HepG2 (cell line): ENCODE measurements around the gene RTN3. TPM values are rescaled to one million over a fixed set of nuclear protein-coding genes. Genes with fewer than 3 reads are reported as not detected.

ENCODE experiments used
- DNMT3B ChIP-seq: conservative IDR thresholded peaks from 2 replicates; pipeline ENCODE4 v1.6.1; 2016; ENCODE audit warnings: missing biosample characterization, control low read depth
- FLYWCH1 ChIP-seq: sonication (generic); formaldehyde crosslinking; IDR thresholded peaks from 2 replicates; pipeline ENCODE4 v1.8.1; 2023; ENCODE audit warnings: mild to moderate bottlenecking, missing genetic modification reagents
- FOSL2 ChIP-seq: sonication (generic); formaldehyde crosslinking; IDR thresholded peaks from 2 replicates; pipeline ENCODE4 v1.4.0; 2020; ENCODE audit warnings: missing genetic modification reagents
- NR2F1 ChIP-seq, 2 experiments: fragments of 450-650 bp in 1 of 2; formaldehyde crosslinking in 1 of 2; IDR thresholded peaks; 2 replicates each; pipeline versions ENCODE4 v1.5.0 to v1.6.1; 2016 to 2020; ENCODE audit warnings: mild to moderate bottlenecking in 1 of 2, missing compliant biosample characterization in 1 of 2, missing genetic modification reagents in 1 of 2, moderate library complexity in 1 of 2
- PCBP2 ChIP-seq: fragments of 200-400 bp; formaldehyde crosslinking; optimal IDR thresholded peaks from 2 replicates; pipeline ENCODE3; 2018; ENCODE audit warnings: low read length, low read depth; ENCODE audit not compliant: poor library complexity, severe bottlenecking
- POLR2AphosphoS5 ChIP-seq: IDR thresholded peaks from 2 replicates; pipeline ENCODE4 v1.6.1; 2012; ENCODE audit warnings: low read depth, low read length
- RFX3 ChIP-seq: IDR thresholded peaks from 2 replicates; pipeline ENCODE4 v1.6.1; 2016; ENCODE audit warnings: missing biosample characterization, missing genetic modification reagents
- THYN1 ChIP-seq: sonication (generic); formaldehyde crosslinking; IDR thresholded peaks from 2 replicates; pipeline ENCODE4 v1.8.1; 2023; ENCODE audit warnings: low read depth, mild to moderate bottlenecking, moderate library complexity, missing genetic modification reagents, borderline replicate concordance
- ZNF354B ChIP-seq: sonication (generic); formaldehyde crosslinking; IDR thresholded peaks from 2 replicates; pipeline ENCODE4 v1.8.0; 2022; ENCODE audit warnings: mild to moderate bottlenecking, missing genetic modification reagents
- ZNF556 ChIP-seq: sonication (generic); formaldehyde crosslinking; IDR thresholded peaks from 2 replicates; pipeline ENCODE4 v1.4.0; 2020; ENCODE audit warnings: mild to moderate bottlenecking, missing genetic modification reagents, borderline replicate concordance
- ZNF607 ChIP-seq: sonication (generic); formaldehyde crosslinking; IDR thresholded peaks from 2 replicates; pipeline ENCODE4 v1.5.1; 2020; ENCODE audit warnings: missing genetic modification reagents, mild to moderate bottlenecking, borderline replicate concordance
- ZNF724P ChIP-seq: sonication (generic); formaldehyde crosslinking; IDR thresholded peaks from 2 replicates; pipeline ENCODE4 v1.8.0; 2022; ENCODE audit warnings: missing genetic modification reagents, borderline replicate concordance
- polyA plus RNA-seq, 8 experiments: library from polyadenylated mRNA; depleted of rRNA in 3 of 8; stranded (reverse) in 7 of 8; unstranded in 1 of 8; fragments of >200 nt; fragmentation: Illumina TruSeq in 4 of 8; extraction: Trizol in 4 of 8; gene quantifications; 2 replicates each; pipeline versions ENCODE4 v1.2.1 to v1.2.3, GENCODE V29; 2011 to 2016; ENCODE audit warnings: low read depth in 4 of 8, missing spikeins in 1 of 8, mixed read lengths in 1 of 8; ENCODE audit not compliant: insufficient read depth in 1 of 8
- total RNA-seq, 5 experiments: library from RNA; depleted of rRNA; stranded (reverse); fragments of >200 nt; fragmentation: Illumina TruSeq; extraction: Trizol; gene quantifications; 2 replicates each; pipeline ENCODE4 v1.2.3, GENCODE V29; 2016; ENCODE audit warnings: low read depth in 1 of 5
- TF ChIP-seq, protein P1 (sequence below): sonication (generic); formaldehyde crosslinking; IDR thresholded peaks from 2 replicates; pipeline ENCODE4 v1.4.0; 2020; ENCODE audit warnings: missing genetic modification reagents
- TF ChIP-seq, protein P2 (sequence below): sonication (generic); formaldehyde crosslinking; IDR thresholded peaks from 2 replicates; pipeline ENCODE4 v1.4.0; 2020; ENCODE audit warnings: missing genetic modification reagents, mild to moderate bottlenecking, borderline replicate concordance
- TF ChIP-seq, protein P3 (sequence below): sonication (generic); formaldehyde crosslinking; IDR thresholded peaks from 2 replicates; pipeline ENCODE4 v1.8.1; 2023; ENCODE audit warnings: mild to moderate bottlenecking, moderate library complexity, missing genetic modification reagents
- TF ChIP-seq, protein P4 (sequence below): sonication (generic); formaldehyde crosslinking; IDR thresholded peaks from 2 replicates; pipeline ENCODE4 v1.4.0; 2020; ENCODE audit warnings: missing genetic modification reagents

Gene RTN3
- total and polyA plus RNA-seq, 2 of the 13 experiments (the other 11 are each of a cell fraction or from before 2014, with no cell fraction given): 32.2 to 41.1 TPM

DNA sequence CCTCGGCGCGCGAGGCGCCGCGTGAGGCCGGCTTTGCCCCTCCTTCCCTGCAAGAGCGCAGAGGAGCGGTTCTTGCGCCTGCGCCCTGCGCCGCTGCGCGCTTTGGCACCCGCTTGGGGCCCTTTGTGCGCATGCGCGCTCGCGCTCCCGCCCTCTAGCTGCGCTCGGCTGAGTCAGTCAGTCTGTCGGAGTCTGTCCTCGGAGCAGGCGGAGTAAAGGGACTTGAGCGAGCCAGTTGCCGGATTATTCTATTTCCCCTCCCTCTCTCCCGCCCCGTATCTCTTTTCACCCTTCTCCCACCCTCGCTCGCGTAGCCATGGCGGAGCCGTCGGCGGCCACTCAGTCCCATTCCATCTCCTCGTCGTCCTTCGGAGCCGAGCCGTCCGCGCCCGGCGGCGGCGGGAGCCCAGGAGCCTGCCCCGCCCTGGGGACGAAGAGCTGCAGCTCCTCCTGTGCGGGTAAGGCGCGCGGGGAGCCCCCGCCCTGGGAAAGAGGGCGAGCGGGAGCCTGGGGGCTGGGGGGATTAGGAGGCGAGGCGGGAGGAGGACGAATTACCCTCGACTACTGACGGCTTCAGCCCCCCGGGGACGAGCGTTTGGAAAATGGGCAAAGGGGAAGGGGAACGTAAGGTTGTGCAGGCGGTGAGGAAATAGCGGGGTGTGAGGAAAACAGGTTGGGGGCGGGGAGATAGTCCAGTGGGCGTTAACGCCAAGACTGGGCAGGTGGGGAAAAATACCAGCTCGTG lies at the start of gene RTN3 (continued):
- TF ChIP-seq, protein P1, sequence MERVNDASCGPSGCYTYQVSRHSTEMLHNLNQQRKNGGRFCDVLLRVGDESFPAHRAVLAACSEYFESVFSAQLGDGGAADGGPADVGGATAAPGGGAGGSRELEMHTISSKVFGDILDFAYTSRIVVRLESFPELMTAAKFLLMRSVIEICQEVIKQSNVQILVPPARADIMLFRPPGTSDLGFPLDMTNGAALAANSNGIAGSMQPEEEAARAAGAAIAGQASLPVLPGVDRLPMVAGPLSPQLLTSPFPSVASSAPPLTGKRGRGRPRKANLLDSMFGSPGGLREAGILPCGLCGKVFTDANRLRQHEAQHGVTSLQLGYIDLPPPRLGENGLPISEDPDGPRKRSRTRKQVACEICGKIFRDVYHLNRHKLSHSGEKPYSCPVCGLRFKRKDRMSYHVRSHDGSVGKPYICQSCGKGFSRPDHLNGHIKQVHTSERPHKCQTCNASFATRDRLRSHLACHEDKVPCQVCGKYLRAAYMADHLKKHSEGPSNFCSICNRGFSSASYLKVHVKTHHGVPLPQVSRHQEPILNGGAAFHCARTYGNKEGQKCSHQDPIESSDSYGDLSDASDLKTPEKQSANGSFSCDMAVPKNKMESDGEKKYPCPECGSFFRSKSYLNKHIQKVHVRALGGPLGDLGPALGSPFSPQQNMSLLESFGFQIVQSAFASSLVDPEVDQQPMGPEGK: peak; percentile 85
- TF ChIP-seq FOSL2 (CRISPR knock-in tag): peak; percentile 77
- peak; percentile 96 for TF ChIP-seq POLR2AphosphoS5
- TF ChIP-seq FLYWCH1: no peak
- no peak for TF ChIP-seq PCBP2
- no peak for TF ChIP-seq ZNF354B (CRISPR knock-in tag)
- peak; percentile 60; the same call in 1 of the 2 replicates for TF ChIP-seq ZNF556 (CRISPR knock-in tag)
- no peak for TF ChIP-seq RFX3 (CRISPR knock-in tag)
- TF ChIP-seq, protein P2, sequence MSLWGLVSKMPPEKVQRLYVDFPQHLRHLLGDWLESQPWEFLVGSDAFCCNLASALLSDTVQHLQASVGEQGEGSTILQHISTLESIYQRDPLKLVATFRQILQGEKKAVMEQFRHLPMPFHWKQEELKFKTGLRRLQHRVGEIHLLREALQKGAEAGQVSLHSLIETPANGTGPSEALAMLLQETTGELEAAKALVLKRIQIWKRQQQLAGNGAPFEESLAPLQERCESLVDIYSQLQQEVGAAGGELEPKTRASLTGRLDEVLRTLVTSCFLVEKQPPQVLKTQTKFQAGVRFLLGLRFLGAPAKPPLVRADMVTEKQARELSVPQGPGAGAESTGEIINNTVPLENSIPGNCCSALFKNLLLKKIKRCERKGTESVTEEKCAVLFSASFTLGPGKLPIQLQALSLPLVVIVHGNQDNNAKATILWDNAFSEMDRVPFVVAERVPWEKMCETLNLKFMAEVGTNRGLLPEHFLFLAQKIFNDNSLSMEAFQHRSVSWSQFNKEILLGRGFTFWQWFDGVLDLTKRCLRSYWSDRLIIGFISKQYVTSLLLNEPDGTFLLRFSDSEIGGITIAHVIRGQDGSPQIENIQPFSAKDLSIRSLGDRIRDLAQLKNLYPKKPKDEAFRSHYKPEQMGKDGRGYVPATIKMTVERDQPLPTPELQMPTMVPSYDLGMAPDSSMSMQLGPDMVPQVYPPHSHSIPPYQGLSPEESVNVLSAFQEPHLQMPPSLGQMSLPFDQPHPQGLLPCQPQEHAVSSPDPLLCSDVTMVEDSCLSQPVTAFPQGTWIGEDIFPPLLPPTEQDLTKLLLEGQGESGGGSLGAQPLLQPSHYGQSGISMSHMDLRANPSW: 0 out of 2 replicates have a peak, but pooled peaks have one; percentile 8
- TF ChIP-seq DNMT3B (CRISPR knock-in tag): peak; percentile 91; the same call in 1 of the 2 replicates
- no peak for TF ChIP-seq NR2F1 (CRISPR knock-in tag; IDR thresholded peaks at IDR 0.05)
- TF ChIP-seq ZNF724P (CRISPR knock-in tag): peak; percentile 83; the same call in 1 of the 2 replicates
- TF ChIP-seq, protein P3, sequence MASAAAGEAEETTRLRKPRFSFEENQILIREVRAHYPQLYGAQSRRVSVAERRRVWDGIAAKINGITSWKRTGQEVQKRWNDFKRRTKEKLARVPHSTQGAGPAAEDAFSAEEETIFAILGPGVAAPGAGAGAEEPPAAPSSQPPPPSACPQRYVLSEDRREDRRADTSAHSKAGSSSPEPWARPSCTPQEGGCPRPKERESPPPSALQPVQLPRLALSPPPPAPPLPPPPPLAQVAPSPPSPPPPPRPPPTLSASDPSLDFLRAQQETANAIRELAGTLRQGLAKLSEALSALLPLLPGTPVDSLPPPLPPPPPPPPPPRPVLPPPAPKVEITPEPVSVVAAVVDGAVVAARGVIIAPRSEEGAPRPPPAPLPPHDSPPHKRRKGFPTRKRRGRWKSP (CRISPR knock-in tag): peak; percentile 100
- TF ChIP-seq, protein P4, sequence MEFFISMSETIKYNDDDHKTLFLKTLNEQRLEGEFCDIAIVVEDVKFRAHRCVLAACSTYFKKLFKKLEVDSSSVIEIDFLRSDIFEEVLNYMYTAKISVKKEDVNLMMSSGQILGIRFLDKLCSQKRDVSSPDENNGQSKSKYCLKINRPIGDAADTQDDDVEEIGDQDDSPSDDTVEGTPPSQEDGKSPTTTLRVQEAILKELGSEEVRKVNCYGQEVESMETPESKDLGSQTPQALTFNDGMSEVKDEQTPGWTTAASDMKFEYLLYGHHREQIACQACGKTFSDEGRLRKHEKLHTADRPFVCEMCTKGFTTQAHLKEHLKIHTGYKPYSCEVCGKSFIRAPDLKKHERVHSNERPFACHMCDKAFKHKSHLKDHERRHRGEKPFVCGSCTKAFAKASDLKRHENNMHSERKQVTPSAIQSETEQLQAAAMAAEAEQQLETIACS (CRISPR knock-in tag): no peak
- no peak for TF ChIP-seq THYN1 (CRISPR knock-in tag)
- peak; percentile 33; the same call in 1 of the 2 replicates for TF ChIP-seq ZNF607 (CRISPR knock-in tag)
